GM12872 (cell line): ENCODE data around the gene NPC2.

ENCODE experiments used
- TF ChIP-seq, protein P1 (sequence below): IDR thresholded peaks from 3 replicates; pipeline ENCODE4 v1.5.1; 2011; ENCODE audit warnings: low read depth, mild to moderate bottlenecking, low read length, moderate library complexity; ENCODE audit not compliant: insufficient read depth

NPC2 gene

DNA sequence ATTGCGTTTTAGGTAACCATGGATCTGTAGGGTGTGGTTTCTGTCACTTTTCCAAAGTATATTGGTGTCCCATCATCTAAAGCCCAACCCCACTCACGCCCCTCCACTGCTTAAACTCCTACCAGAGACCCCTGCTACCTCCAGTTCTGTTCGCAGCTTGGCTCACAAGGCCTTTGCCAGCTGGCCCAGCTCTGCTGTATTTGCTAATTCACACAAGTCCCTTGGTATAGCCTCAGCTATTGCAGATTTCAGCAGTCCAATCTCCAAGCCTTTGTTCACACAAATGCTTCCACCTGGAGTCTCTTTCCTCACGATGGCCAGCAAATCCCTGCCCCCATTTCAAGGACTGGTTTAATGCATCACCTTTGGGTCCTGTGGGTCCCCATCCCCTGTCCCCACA lies 24.6 kb upstream of the NPC2 start:
- TF ChIP-seq, protein P1, sequence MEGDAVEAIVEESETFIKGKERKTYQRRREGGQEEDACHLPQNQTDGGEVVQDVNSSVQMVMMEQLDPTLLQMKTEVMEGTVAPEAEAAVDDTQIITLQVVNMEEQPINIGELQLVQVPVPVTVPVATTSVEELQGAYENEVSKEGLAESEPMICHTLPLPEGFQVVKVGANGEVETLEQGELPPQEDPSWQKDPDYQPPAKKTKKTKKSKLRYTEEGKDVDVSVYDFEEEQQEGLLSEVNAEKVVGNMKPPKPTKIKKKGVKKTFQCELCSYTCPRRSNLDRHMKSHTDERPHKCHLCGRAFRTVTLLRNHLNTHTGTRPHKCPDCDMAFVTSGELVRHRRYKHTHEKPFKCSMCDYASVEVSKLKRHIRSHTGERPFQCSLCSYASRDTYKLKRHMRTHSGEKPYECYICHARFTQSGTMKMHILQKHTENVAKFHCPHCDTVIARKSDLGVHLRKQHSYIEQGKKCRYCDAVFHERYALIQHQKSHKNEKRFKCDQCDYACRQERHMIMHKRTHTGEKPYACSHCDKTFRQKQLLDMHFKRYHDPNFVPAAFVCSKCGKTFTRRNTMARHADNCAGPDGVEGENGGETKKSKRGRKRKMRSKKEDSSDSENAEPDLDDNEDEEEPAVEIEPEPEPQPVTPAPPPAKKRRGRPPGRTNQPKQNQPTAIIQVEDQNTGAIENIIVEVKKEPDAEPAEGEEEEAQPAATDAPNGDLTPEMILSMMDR: no peak

DNA sequence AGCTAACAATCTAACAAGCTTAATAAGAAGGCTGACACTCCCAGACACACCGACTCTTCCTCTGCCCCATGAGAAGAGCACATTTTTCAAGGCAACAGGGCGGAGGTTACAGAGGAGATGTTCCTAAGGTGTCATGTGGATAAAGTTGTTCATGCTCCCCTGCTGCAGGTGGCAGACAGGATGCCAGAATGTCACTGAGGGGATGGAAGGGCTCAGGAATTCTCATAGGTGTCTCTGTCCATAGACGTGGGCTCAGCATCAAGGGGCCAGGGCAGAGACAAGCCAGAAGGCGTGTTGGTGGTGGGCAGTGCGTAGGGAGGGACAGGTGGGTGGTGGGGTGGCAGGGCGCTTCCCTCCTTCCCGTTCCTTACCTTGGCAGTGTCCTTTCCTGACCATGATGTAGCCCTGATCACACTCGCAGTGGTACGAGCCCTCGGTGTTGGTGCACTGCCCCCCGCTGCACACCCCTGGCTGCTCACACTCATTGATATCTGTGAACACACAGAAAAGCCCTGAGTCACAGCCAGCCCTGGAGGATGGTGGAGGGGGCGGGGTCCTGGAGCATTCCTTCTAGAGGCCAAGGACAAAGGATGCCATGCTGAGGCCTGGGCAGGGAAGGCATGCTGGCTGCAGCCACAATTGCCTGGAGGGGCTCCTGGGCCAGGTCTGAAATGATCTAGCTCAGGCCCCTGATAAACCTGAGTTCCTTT lies 23.5 kb upstream of the NPC2 start:
- TF ChIP-seq, protein P1: no peak

DNA sequence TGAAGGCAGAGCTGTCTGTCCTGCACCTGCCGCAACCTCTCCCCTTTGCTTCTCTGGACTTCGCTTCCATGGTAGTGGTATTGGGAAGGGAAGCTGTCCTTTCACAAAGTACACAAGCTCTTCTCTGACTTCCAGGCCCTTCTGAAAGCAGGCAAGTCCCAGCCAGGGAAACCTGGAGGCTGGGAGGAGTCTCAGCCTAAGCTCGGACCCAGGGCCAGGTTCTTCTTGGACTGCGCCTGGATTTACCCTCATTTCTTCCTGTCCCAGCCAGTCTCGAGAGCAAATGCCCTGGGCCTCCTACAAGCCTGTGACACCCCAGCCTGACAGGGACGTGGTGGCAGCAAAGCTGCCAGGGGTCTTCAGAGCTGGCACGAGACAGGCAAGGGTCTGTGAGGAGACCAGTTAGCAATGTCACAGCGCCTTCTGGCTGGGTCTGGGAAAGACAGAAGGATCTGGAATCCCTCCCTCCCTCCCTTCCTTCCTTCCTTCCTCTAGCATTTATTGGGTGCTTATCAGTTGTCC lies 22.8 kb upstream of the NPC2 start:
- TF ChIP-seq, protein P1: no peak

DNA sequence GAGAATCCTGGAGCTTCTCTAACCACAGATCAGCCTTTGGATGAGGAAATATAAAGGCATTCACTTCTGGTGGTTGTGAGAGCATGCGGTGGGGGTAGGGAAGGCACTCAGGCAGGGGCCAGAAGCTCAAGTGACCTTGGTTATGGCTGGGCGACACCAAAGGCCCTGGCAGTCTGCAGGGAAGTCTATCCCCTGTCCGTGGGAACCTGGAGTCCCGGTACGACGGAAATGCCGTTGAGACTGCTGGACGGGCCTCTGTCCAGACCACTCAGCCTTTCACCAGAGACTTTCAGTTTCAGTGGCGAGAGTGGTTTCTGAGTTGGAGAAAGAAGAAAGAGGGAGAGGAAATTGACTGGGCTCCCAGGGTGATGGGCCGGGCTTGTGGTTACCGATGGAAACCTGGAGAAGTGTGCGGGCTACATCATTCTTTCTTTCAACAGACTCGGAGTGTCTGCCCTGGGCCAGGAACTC lies 21.4 kb upstream of the NPC2 start:
- TF ChIP-seq, protein P1: no peak

DNA sequence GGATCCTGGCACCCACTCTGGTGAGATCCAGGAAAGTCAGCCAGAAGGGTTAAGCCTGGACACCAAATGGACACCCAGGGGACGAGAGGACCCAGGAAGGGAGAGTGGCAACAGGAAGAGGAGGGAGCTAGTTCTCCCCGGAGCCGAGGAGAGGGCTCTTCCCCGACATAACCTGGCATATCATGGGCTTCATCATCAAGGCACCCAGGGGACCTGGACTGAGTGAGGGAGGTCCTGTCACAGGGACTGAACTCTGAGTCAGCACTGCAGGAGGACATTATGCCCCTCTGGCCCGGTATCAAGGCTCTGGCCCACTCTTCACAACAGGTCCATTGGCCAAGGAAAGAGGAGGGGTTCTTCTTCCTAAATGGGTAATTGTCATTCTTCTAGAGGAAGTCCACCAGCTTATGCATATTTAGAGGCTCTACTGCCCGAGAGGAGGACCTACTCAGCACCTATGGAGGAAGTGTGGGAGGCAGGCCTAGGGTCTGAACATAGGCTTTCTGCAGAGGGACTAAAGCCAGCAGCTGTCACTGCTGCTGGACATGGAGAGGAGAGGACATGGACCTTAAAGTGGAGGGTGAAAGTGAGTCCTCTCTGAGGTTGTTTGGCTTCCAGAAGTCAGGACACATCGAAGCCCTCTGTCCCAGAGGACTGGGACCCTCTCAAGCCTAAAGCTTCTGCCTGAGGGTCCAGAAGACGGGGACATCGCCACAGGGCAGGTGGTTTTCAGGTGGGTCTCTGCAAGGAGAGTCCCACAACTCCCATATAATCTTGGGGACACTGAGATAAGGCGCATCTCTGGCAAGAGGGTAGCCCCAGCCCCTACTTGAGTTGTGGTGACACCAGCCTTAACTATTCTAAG lies 19.1 kb upstream of the NPC2 start:
- TF ChIP-seq, protein P1: no peak

DNA sequence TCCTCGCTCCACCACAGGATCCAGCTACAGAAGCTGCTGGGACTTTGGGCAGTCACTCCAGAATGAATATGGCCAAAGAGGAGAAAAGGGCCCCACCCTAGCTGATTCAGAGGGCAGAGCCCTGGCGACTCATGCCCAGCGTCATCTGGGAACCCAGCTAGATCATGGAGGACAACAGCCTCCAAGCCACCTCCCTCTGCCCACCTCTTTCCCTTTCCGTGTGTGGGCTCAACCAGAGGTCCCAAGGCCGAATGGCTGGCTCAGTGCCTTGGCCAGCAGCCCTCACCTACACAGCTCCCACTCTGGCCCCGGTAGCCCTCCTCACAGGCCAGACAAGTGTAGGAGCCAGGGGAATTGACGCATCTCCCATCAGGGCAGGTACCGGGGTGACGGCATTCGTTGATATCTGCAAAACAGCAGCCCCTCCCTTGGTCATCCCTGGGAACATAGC lies 17.9 kb upstream of the NPC2 start:
- TF ChIP-seq, protein P1: no peak

DNA sequence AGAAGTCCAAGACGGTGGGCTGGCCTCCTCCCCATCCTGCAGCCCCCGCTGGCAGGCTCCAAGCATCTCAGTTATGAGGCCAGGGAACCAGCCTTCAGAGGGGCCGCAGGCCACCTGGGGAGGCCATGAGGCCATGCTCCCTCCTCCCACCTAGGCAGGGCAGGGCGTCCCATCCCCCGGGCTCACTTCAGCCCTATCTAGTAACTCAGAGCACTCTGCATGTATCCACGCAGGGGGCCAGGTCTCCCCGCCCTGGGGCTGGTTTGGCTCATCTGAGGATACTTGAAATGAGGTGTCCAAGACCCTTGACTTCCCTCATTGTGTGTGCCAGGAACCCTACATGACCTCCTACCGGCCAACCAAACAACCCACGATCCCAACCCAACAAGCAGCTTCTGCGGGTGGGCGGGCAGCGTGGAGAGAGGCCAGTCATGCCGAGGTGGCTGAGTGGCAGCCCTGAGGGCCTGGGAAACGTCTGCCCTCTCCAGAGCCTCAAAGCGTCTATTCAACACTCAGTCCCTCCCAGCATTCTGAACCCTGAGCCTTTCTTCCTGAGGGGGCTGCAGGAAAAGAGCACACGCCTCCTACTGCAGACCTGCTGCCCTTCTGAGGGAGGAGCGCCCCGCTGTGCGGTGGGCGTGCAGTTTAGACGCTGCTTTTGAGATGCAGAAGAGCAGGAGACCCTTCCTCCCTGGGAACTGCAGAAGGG lies 17.3 kb upstream of the NPC2 start:
- TF ChIP-seq, protein P1: no peak
